GM19099 (cell line): ENCODE results near the gene SFT2D1.

ENCODE experiments used
- POLR2A ChIP-seq: IDR thresholded peaks from 3 replicates; pipeline ENCODE4 v1.6.1; 2011; ENCODE audit warnings: low read depth; ENCODE audit not compliant: insufficient read length; ENCODE audit errors: extremely low read depth

SFT2D1 gene

DNA sequence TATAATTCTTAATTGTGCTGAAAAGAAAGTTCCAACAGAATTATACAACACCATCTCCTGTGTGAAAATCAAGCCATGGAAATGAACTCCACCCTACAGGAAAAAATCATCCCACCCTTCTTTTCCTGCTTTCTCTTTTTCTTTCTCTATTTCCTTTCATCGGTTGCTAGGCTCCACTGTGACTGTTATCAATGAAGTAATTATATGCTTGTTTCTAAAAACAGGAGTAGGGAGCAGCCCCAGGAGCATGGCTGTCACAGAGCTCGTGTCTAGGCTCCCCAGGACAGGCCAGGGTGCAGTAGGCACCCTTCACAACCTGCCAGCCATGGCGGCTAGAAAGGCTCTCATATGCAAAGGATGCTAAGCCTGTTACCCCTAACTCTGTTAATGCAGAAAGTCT, 27.4 kb upstream of the SFT2D1 start:
- TF ChIP-seq POLR2A: no peak

DNA sequence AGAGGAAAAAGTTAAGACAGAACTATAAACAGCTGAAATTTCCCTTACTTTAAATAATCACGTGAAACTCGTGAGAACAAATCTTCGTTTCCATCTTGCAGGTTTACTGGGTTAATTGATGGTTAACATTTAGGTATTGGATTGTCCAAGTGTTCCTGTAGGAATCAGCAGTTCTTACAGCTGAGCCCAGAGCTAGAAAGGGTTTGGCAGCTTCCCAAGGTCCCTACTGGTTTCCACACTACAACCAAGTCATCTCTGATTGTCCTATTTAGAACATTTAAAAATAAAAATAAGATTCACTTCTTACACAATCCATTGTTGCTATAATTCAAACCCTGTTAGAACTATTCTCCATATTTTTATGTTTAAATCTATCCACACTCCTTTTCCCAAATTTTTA, 24.6 kb upstream of the SFT2D1 start:
- no peak for TF ChIP-seq POLR2A

DNA sequence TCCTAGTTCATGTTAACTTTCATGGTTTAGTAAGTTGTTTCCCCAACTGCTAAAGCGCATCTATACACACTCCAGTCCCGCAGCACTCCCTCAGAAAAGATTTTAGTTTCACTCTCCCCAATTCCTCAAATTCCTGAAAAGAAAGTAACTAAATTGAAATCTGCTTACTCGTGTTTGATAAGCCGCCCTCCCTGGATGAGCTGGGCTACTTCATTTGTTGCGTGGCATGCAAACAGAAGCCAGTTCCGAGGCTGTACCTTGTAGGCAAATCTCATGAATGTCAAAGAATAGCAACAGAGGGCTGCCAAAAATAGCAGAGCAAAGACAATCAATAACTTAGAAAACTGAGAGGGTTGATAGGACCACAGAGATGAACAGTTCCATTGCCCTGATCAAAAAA, 23.5 kb upstream of the SFT2D1 start:
- TF ChIP-seq POLR2A: no peak

DNA sequence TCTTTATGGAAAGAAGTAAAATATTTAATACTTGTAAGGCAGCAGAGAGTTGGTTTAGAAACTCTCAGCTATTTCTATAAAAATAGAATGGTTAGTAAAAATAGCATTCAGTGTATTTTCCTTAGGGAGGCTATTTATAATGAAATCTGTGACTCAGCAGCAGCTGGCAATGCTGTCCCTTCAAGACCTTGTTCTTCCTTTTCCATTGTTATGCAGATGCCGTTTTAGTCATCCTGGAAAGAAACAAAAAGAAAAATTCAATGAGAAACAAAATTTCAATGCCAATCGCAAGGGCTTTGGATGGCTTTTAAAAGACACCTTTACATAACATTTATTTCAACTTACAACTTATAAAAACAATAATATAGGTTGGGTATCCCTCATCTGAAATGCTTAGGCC, 22.9 kb upstream of the SFT2D1 start:
- TF ChIP-seq POLR2A: no peak

DNA sequence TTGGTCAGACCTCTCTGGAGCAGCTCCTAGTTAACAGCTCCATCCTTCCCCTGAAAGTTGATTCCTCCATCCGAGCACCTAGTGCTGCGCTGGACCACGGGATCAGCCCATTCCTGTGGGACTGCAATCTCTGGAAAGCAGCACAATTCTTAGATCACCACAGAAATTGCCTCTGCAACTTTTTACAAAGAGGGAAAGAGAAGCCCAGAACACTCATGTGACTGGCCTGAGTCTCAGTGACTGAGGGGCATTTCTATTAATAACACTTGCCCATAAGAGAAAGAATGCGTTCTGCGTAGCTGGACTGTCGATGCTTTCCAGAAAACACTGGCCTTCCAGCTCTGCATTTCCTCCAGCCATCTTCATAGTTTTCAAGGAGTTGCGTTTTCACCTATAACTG, 22.1 kb upstream of the SFT2D1 start:
- no peak for TF ChIP-seq POLR2A

DNA sequence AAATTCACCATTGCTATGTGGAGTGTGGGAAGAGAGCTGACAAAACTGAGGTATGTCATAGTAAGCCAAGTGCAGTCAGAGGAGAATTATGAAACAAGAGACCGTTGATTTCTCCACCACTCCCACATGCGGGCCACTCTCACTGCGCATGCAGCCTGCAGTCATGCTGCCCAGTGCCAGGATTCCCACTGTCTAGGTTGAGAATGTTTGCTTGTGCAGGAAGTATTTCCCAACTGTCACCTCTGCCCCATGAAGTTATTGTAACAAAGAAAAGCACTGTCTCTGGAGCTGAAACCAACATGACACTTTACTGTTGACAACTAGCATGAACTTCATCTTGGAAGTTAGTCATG, 18.7 kb upstream of the SFT2D1 start:
- TF ChIP-seq POLR2A: no peak

DNA sequence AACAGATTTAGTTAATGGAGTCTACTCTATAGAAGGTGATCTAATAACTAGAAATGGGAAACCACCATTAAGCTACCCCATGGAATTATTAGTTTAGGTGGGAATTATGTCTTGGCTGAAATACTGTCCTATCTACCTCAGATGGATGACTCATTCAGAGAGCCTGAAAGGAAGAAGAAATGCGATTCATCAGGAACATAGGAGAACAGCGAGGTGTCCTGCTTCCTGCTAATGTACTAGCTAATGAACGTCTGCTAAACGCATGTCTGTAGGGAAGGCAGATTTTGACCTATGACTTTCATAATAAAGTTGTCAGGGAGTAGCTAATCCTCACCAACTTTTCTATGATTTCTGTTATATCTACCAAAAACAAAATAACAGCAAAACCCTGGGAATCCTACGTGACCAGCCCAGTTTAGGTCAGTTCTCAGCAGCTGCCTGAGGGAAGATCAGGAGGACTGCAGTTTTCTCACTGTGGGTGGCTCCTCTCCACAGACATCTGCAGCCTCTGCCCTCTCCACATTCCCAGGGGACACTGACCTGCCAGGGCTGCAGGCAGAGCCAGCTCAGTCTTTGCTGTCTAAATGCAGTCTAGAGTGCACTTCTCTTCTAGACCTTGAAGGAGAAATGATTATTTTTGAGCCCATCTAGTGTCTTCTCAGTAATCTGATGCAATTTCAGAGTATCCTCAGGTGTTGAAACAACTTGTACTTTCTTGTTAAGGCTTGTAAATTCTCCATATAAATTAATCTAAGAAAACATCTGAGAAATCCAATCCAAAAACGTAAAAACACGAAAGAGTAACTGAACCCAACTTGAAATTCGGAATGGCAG, 18.1 kb upstream of the SFT2D1 start:
- no peak for TF ChIP-seq POLR2A

DNA sequence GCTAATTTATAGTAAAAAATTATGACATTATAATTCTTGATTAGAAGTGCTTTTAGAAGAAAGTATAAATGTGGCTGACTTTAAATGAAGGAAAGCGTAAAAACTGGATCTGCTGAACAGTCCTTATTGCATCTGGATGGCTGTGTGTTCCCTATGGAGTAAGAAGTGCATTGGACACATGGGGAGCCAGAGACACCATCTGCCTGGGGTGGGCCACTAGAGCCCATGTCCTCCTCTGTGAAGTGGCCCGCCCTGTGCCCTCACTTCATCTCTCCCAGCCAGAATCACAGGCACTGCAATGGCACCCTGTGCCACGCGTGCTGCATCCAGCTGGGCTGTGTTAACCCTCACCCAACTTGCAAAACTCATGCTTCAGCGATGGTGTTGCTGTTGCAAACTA, 13.2 kb upstream of the SFT2D1 start:
- TF ChIP-seq POLR2A: no peak

DNA sequence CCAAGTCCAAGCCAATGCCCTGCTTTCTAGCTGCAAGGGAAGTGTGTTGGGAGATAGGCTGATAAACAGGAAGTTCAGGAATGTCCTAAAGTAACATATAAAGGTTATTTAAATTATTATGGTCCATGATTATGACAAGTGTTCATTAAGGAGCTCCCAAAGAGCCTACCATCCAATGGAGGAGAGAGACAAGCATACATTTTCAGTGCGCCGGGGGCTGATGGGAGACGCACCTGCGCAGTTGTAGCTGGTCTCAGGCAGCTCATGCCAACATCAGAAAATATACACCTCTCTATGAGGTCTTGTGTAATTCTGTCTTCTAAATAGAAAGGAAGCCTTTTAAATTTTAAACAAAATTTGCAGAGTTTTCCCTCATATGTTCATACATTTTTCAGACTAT, 12.6 kb upstream of the SFT2D1 start:
- TF ChIP-seq POLR2A: no peak

DNA sequence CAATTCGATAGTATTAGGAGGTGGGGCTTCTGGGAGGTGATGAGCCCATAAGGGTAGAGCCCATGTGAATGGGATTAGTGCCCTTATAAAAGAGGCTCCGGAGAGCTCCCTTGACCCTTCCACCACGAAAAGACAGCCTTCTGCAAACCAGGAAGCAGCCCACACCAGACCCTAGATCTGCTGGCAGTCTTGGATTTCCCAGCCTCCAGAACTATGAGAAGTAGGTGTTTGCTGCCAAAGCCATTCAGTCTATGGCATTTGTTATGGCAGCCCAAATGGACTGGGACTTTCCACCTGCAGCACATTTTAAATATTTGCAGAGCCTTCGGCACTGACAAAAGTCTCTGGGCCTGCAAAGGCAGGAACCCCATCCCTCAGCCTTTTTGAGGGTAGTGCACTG, 11.8 kb upstream of the SFT2D1 start:
- no peak for TF ChIP-seq POLR2A

DNA sequence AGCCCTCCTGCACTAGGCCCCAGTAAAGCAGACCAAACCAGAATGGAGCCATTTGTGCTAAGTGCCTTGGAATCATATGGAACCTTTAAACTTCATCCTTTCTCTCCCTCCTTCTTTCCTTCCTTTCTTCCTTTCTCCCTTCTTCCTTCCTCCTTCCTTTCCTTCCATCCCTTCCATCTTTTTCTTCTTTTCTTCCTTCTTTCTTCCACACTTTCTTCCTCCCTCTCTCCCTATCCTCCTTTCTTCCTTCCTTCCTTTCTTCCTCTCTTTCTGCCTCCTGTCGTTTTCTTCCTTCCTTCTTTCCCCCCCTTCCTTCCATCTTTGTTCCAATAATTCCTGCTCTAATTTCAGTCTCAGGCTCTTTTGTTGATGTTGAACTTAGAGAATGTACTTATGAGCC, 11.2 kb upstream of the SFT2D1 start:
- TF ChIP-seq POLR2A: no peak

DNA sequence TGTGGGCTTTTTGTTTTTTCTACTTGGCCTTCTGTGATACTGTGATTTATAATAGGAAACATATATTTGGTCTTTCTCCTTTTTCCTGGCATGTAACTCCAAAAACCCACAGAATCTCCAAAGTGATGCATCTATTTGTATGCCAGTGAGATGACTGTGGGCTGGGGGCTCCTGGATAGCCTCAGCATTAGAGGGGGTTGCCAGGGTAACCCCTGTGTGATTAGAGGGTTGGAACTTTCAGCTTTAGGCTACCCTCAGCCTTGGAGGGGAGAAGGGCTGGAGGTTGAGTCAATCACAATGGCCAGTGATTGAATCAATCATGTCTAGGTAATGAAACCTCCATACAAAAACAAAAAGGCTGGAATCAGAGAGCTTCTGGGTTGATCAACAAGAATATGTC, 10.6 kb upstream of the SFT2D1 start:
- no peak for TF ChIP-seq POLR2A

DNA sequence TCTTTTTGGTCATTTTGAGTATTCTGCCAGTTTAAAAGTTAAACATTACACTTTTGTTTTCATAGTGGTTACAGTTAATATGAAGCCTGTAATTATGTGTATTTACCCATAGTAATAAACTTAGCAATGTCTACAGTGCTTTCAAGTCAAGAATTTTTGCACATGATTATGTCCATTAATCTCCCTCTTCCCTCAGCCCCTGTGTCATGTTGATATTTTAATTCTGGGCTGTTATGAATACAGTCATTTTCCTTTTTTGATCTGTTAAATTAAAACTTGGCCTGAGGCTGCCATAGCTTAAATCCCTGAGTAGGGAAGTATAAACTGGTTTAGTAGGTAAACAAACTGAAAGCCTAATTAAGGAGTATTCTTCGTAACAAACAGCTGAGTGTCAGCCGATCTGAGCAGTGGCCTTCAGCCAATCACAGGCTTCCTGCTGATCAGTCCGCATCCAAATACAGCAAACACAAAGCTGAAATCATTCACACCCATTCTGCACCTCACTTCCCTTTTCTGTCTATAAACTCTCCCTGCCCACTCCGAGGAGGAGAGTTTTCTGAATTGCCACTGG, 9.5 kb upstream of the SFT2D1 start:
- no peak for TF ChIP-seq POLR2A

DNA sequence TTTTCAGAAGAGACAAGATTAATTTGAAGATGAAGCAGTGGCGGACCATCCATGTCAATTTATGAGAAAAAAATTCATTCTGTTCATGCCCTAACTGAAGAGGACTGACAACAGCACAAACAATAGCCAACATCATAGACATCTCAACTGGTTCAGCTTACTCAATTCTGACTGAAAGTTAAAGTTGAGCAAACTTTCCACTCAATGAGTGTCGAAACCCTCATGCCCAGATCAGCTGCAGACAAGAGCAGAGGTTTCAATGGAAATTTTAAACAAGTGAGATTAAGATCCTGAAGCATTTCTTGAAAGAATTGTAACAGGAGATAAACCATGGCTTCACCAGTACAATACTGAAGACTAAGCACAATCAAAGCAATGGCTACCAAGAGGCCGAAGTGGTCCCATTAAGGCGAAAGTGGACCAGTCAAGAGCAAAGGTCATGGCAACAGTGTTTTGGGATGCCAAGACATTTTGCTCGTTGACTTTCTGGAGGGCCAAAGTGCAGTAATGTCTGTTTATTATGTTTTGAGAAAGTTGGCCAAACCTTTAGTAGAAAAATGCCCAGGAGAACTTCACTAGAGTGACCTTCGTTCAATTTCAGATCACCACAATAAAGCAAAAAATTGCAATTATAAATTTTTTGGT, 6.1 kb upstream of the SFT2D1 start:
- no peak for TF ChIP-seq POLR2A

DNA sequence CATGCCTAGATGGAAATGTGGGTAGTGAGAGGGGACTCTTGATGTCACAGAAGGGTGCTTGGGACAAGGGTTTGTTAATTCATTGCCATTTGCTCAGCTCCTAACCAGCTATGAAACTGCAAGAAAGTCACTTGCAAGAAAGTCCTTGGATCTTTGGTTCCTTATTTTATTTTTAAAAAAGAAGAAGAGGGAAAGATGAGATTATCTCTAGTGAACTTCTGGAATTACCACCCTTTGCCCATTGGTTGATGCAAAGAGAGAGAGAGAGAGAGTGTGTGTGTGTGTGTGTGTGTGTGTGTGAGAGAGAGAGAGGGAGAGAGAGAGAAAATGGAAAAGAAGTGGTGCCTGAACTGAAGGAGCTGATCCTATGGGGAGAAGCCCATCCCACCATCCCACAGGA, 4.6 kb upstream of the SFT2D1 start:
- TF ChIP-seq POLR2A: no peak

DNA sequence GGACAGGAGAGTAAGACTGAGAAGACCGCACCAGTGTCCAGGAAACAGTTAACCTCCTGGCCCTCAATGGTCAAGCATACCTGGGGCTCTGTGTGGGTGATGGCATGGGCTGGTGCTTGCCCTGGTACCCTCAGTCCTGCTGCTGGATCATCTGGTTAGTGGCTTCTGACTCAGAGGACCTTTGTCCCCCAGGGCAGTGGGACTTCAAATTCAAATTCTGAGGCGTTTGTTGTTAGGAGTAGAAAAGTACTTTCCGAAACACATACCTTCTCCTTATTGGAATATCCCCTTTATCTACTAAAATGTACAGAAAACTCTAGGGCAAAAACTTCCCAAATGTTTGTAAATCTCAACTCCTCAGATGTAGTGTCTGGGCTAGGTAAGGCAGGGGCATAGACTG, 4.1 kb upstream of the SFT2D1 start:
- no peak for TF ChIP-seq POLR2A
